Activated naive CD4-positive, alpha-beta T cell treated with anti-CD3 and anti-CD28 coated beads, Interleukin-2, amount 10 ng/mL, durations not matched to agents 7 days and 5 days (primary cell): ENCODE results near the gene TIAM2.
"Not testable (repeated sequence)": the region's sequence is repeated elsewhere in the genome, so short reads cannot be mapped to it uniquely, and the experiment has no call there.

Experiments used
- CTCF ChIA-PET: fragments of 350-600 bp; sonication (Branson Sonifier 250); formaldehyde crosslinking; loops from one replicate; lab custom pipeline; 2021; ENCODE audit warnings: antibody characterized with exemption; lab: Charles Lee
- DNase-seq: peaks from one replicate; pipeline ENCODE4 v3.0.0-alpha.2; 2020
- H3K27ac Mint-ChIP-seq: one replicate; pipeline ENCODE4 v1.8.0; 2021; ENCODE audit warnings: mild to moderate bottlenecking, moderate library complexity, mixed read lengths
- H3K27me3 Mint-ChIP-seq: one replicate; pipeline ENCODE4 v1.8.0; 2021; ENCODE audit warnings: mild to moderate bottlenecking, mixed read lengths
- H3K36me3 Mint-ChIP-seq: one replicate; pipeline ENCODE4 v1.8.0; 2021; ENCODE audit warnings: mixed read lengths
- H3K4me1 Mint-ChIP-seq: one replicate; pipeline ENCODE4 v1.8.0; 2021; ENCODE audit warnings: mixed read lengths
- H3K4me3 Mint-ChIP-seq: one replicate; pipeline ENCODE4 v1.8.0; 2021; ENCODE audit warnings: mild to moderate bottlenecking, moderate library complexity, mixed read lengths
- H3K9me3 Mint-ChIP-seq: one replicate; pipeline ENCODE4 v1.8.0; 2021; ENCODE audit warnings: mixed read lengths

TIAM2 gene

DNA sequence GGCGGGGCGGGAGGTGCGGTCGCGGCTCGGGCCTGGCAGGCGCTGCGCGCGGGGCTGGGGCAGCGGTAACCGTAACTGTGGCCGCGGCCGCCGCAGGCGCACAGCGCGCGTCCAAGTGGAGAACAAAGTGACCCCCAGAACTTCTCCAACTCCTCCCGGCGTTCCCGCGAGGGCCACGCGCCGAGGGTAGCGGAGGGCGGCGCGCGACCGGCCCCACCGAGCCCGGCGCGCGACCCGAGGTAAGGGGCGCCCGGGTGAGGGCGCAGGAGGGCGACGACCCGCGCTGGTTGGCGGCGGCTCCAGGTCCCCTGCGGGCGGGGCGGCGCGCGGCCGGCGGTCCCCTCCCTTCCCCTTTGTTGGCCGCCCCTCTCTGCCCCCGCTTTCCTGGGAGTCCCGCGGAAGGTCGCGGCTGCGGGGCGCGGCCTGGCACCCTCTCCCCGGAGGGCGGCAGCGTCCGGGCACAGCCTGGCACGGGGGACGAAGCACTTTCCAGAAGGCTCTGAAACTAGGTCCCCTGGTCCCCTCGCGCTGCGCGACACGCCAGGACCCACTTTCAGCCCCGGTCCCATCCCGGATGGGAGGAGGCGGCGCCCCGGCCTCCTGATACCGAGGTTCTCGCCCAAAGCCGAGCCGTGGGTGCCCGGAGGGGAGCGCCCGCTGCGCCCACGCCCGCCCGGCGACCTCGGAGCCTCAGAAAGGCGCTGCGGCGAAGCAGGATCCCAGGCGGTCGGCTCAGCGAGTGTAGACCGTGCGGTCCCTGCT lies at the start of gene TIAM2:
Gene TIAM2, plus strand, starts transcription at position 62 of the 762 bp plus-strand sequence. CDS start 133,909 bp downstream, outside the sequence.
- CTCF ChIA-PET = no interaction called here
- Mint-ChIP-seq H3K9me3 (no peaks in the 10 kb centered on the region), H3K36me3 (no peaks in the 10 kb centered on the region), H3K27ac (peak within 1 kb of the TSS; percentile 60), H3K4me1 (peaks cover 10% of the 10 kb centered on the region), H3K4me3 (peak within 1 kb of the TSS; percentile 55), H3K27me3 (peaks cover 55% of the 10 kb centered on the region)
- peak; percentile 45 for DNase-seq

DNA sequence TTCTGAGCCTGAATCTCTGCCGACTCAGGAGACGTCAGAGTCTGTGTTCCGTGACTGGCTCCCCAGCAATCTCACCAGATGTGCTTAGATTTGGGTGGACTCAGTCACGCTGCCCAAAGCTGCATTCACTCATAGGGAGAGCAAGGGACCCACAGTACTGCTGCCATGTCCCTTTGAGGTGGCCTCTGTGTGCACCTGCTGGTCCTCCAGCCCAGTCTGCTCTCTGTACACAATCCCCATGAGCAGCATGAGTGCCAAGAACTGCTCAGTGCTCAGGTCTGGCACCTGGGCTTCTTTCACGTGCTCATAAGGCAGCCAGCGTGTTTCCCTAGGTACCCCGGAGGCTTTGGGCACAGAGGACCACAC lies 44.2 kb upstream of the TIAM2 start:
- DNase-seq = no peak
- no peaks in the 10 kb centered on the region for H3K27me3 Mint-ChIP-seq
- no peak overlapping the region for H3K27ac Mint-ChIP-seq
- CTCF ChIA-PET = interaction anchor here (4.0 kb wide), 1 partner anchor 22 kb away, joined by 10 read pairs; no protein-coding TSS in a partner anchor
- peaks cover 5% of the 10 kb centered on the region for H3K9me3 Mint-ChIP-seq
- H3K4me1 Mint-ChIP-seq = peaks cover 24% of the 10 kb centered on the region
- no peak overlapping the region for H3K4me3 Mint-ChIP-seq
- H3K36me3 Mint-ChIP-seq = no peaks in the 10 kb centered on the region

DNA sequence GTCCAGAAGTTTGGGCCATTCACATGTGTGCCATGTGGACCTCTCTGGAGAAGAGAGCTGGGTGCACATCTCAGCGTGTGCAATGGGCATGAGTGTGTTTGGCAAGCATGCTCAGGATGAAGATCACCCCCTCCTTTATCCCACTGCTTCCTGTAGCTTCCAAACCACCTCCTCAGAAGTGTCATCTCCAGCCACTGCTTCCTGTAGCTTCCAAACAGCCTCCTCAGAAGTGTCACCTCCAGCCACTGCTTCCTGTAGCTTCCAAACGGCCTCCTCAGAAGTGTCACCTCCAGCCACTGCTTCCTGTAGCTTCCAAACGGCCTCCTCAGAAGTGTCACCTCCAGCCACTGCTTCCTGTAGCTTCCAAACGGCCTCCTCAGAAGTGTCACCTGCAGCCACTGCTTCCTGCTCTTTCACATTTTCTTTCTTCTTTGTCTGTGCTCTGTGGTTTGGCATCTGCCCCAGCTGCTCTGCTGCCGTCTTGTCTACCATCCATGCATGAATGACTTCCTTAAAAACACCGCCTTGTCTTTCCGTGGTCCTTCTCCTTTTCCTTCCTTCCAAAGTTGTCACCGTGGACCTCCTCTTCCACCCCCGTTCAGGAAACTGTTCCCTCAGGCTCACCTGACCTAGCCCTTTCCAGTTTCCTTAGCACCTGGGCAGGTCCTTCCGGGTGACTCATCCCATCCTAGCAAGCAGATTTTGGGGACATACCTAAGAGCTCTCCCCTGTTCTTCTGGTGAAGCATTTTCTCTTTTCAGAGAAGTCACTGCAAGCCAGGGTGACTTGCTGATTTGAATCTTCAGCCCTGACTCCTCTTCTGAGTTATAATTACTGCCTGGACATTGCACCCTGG lies 43.5 kb upstream of the TIAM2 start:
- H3K9me3 Mint-ChIP-seq = peaks cover 5% of the 10 kb centered on the region
- CTCF ChIA-PET = interaction anchor here (4.0 kb wide), 1 partner anchor 23 kb away, joined by 10 read pairs; no protein-coding TSS in a partner anchor
- DNase-seq = peak; percentile 49
- H3K27me3 Mint-ChIP-seq = no peaks in the 10 kb centered on the region
- H3K4me1 Mint-ChIP-seq = peaks cover 24% of the 10 kb centered on the region
- no peaks in the 10 kb centered on the region for H3K36me3 Mint-ChIP-seq
- peak overlapping the region; percentile 73 for H3K27ac Mint-ChIP-seq
- H3K4me3 Mint-ChIP-seq = no peak overlapping the region

DNA sequence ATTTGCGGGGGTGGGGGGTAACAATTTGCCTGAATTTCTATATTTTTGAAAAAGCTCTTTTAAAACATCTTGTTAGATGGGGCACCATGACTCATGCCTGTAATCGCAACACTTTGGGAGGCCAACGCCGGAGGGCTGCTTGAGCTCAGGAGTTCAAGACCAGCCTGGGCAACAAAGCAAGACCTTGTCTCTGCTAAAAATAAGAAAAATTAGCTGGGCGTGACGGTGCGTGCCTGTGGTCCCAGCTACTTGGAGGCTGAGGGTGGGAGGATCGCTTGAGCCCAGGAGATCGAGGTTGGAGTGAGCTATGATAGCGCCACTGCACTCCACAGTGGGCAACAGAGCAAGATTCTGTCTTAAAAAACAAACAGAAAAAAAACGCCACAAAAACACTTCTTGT lies 41.5 kb upstream of the TIAM2 start:
- no peak for DNase-seq
- H3K9me3 Mint-ChIP-seq = peaks cover 5% of the 10 kb centered on the region
- no peak overlapping the region for H3K4me3 Mint-ChIP-seq
- H3K4me1 Mint-ChIP-seq = peaks cover 24% of the 10 kb centered on the region
- CTCF ChIA-PET = interaction anchor here (4.0 kb wide), 1 partner anchor 25 kb away, joined by 10 read pairs; no protein-coding TSS in a partner anchor
- H3K27me3 Mint-ChIP-seq = no peaks in the 10 kb centered on the region
- H3K36me3 Mint-ChIP-seq = no peaks in the 10 kb centered on the region
- no peak overlapping the region for H3K27ac Mint-ChIP-seq

DNA sequence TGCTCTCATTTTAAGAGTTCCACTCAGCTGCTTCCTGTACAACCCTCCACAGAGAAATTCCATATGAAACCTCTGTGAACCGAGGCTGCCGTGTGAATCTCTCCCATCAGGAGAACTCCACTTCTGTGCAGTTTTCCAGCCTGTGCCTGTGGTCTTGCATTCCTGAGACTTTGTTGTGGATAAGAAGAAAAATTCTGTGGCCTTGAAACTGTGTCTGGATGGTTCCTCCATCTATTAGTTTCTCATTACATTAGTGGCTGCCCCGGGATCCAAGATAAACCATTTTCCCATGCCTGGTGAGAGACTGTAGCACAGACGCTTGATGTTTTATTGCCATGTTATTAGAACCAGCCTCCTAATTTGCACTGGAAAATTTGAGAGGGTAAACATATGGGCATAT lies 40.8 kb upstream of the TIAM2 start:
- Mint-ChIP-seq H3K36me3 (no peaks in the 10 kb centered on the region), H3K4me1 (peaks cover 24% of the 10 kb centered on the region), H3K9me3 (peaks cover 5% of the 10 kb centered on the region), H3K27me3 (no peaks in the 10 kb centered on the region), H3K4me3 (no peak overlapping the region), H3K27ac (no peak overlapping the region)
- CTCF ChIA-PET = no interaction called here
- DNase-seq = no peak

DNA sequence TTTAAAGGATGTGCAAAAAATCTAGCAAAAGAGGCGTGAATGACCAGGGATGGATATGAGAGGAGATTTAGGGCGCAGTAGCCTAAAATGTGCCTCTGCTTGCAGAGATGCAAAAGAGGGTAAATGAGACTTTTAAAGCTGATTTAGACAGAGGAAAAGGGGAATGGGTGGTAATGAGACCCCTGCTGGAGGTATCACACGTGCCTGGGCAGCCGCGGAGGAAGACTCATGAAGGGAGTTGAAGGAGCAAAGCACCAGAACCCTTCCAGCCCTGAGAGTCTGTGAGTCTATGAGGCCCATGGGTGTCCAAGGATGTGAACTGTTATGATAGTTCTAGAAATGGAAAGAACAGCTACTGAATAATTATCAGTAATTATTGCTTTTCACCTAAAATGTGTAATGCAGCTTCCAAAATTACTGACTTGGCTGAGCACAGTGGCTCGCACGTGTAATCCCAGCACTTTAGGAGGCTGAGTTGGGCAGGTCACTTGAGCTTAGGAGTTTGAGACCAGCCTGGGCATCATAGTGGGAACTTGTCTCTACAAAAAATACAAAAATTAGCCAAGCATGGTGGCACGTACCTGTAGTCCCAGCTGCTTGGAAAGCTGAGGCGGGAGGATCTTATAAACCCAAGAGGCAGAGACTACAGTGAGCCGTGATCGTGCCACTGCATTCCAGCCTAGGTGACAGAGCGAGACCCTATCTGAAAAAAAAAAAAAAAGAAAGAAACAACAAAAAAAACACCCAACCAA lies 38.2 kb upstream of the TIAM2 start:
- Mint-ChIP-seq H3K4me1 (peaks cover 12% of the 10 kb centered on the region), H3K36me3 (peaks cover 2% of the 10 kb centered on the region), H3K4me3 (no peak overlapping the region), H3K27ac (no peak overlapping the region), H3K9me3 (peaks cover under 1% of the 10 kb centered on the region), H3K27me3 (no peaks in the 10 kb centered on the region)
- DNase-seq = no peak
- CTCF ChIA-PET = interaction anchor here (1.0 kb wide), 1 partner anchor 29 kb away, joined by 3 read pairs; no protein-coding TSS in a partner anchor

DNA sequence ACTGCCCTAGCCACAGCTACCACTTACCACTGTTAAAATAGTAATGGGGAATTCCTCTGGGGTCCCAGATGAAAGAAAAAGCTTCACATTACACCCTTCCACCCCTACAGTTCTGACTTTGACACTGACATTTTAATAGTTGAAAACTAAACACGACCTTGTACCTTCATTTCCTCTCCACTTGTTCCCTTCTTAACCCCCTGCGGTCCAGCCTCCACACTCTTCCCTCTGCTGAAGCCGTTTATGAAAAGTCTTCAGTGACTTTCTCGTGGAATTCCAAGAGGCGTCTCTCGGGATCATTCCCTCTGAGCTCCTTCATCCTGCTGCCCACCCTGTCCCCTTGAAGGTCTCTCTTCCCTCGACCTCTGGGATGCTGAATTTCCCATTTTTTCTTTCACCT lies 36.6 kb upstream of the TIAM2 start:
- DNase-seq = no peak
- CTCF ChIA-PET = no interaction called here
- Mint-ChIP-seq H3K36me3 (peaks cover 2% of the 10 kb centered on the region), H3K27me3 (no peaks in the 10 kb centered on the region), H3K4me1 (peaks cover 2% of the 10 kb centered on the region), H3K9me3 (no peaks in the 10 kb centered on the region), H3K27ac (no peak overlapping the region), H3K4me3 (no peak overlapping the region)

DNA sequence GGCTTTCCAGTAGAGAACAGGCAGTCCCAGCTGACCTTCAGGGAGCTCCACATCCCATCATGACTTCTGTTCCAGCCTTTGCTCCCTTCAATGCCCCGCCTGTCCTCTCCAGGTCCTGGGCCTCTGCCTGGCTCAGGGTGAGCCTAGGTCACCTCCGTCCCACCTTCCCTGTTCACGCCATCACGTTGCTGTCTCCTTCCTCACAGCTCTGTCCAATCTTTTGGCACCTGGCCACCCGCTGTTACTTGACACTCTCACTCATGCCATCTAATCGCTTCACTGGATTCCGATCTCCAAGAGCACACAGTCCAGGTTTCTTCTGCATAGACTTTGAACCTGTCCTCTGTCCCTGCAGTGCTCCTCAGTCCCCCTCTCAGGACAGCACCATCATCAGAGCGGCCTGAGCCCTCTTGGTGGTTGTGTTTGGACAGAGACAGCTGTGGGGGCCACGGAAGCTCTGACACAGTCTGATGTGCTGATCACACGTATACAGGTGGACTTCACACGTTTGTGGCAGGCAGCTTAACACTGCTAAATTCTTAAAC lies 34.7 kb upstream of the TIAM2 start:
- Mint-ChIP-seq H3K27me3 (no peaks in the 10 kb centered on the region), H3K4me3 (no peak overlapping the region), H3K9me3 (no peaks in the 10 kb centered on the region), H3K36me3 (peaks cover 2% of the 10 kb centered on the region), H3K4me1 (peaks cover 2% of the 10 kb centered on the region), H3K27ac (no peak overlapping the region)
- no peak for DNase-seq
- CTCF ChIA-PET = no interaction called here

DNA sequence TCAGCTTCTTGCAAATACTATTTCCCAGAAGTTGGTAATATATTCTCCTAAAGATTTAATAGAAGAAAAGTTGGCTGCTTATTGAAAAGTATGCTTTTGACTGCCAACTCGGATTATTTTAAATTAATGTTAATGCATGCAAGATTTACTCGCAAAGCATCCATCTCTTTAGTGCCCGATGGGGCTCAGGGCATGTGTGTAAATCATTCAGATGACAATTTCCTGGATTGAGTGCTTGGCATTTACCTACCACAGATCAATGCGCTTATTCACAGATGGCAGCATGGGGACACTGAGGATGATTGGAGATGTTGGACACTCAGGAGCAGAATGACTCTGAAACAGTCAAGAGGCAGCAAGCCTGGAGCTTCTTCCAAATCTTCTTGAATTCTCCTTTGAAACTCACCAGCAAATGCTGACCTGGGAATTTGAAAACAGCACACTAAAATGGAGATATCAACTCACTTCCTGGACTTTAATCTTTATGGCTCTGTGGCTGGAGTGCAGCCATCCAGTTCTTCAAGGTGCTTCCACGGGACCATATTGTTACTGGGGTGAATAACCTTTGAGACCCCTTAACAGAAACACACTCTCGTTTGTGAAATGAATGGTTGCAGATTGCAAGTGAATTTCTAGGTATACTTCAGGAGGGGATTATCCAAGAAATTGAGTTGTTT lies 34.1 kb upstream of the TIAM2 start:
- H3K27ac Mint-ChIP-seq = no peak overlapping the region
- peaks cover 2% of the 10 kb centered on the region for H3K4me1 Mint-ChIP-seq
- peaks cover 2% of the 10 kb centered on the region for H3K36me3 Mint-ChIP-seq
- H3K4me3 Mint-ChIP-seq = no peak overlapping the region
- no peak for DNase-seq
- H3K27me3 Mint-ChIP-seq = no peaks in the 10 kb centered on the region
- no peaks in the 10 kb centered on the region for H3K9me3 Mint-ChIP-seq
- CTCF ChIA-PET = no interaction called here

DNA sequence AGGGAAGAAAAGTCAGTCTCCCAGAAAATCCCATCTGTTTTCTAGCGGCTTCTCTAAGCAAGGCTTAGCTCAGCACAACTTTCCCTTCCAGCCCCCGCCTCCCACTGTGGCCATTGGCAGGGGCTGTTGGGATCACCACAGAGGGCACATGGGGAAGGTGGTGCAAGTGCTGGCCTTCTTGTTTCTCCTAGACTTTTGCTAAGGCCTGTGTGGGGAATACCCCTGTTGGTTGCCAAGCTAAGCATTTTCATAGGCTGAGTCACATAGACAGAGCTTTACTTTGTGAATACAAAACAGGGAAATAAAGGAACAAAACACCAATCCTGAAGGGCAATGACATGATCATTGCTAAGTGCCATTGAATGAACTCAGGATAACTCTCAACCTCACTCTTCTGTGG lies 32.4 kb upstream of the TIAM2 start:
- Mint-ChIP-seq H3K9me3 (no peaks in the 10 kb centered on the region), H3K36me3 (peaks cover 2% of the 10 kb centered on the region), H3K27me3 (no peaks in the 10 kb centered on the region), H3K4me1 (peaks cover 2% of the 10 kb centered on the region), H3K27ac (no peak overlapping the region), H3K4me3 (no peak overlapping the region)
- CTCF ChIA-PET = no interaction called here
- no peak for DNase-seq

DNA sequence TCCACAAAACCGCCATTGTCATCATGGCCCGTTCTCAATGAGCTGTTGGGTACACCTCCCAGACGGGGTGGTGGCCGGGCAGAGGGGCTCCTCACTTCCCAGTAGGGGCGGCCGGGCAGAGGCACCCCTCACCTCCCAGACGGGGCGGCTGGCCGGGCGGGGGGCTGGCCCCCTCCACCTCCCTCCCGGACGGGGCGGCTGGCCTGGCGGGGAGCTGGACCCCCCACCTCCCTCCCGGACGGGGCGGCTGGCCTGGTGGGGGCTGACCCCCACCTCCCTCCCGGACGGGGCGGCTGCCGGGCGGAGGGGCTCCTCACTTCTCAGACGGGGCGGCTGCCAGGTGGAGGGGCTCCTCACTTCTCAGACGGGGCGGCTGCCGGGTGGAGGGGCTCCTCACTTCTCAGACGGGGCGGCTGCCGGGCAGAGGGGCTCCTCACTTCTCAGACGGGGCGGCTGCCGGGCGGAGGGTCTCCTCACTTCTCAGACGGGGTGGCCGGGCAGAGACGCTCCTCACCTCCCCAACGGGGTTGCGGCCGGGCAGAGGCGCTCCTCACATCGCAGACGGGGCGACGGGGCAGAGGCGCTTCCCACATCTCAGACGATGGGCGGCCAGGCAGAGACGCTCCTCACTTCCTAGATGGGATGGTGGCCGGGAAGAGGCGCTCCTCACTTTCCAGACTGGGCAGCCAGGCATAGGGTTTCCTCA lies 28.9 kb upstream of the TIAM2 start:
- CTCF ChIA-PET, H3K9me3 Mint-ChIP-seq, H3K27me3 Mint-ChIP-seq, H3K4me1 Mint-ChIP-seq, H3K36me3 Mint-ChIP-seq, DNase-seq, H3K27ac Mint-ChIP-seq, H3K4me3 Mint-ChIP-seq: not testable (repeated sequence)

DNA sequence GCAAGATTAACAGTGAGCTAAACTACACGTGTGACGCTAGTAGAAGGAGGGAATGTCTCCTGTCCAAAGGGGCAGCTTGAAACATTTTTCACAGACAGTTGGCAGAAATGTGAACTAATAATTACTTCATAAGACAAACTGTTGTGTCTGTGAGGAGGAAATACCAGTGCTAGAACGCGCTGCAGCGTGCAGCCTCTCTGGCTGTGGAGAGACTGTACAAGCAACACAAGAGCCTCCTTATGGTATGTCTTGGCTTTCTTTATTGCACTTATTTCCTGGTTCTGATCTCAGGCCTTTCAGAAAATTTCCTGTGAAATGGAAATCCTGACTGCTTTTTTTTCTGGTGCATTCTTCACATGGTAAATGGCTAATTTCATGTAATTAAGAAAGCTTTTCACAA lies 25.3 kb upstream of the TIAM2 start:
- no peaks in the 10 kb centered on the region for H3K27me3 Mint-ChIP-seq
- no peaks in the 10 kb centered on the region for H3K36me3 Mint-ChIP-seq
- H3K4me3 Mint-ChIP-seq = no peak overlapping the region
- H3K27ac Mint-ChIP-seq = no peak overlapping the region
- DNase-seq = no peak
- no peaks in the 10 kb centered on the region for H3K4me1 Mint-ChIP-seq
- no peaks in the 10 kb centered on the region for H3K9me3 Mint-ChIP-seq
- CTCF ChIA-PET = interaction anchor here (0.6 kb wide), 1 partner anchor 105 kb away, joined by 3 read pairs; no protein-coding TSS in a partner anchor
